CD4-positive, alpha-beta T cell treated with Interleukin-10 for 1 hour (primary cell): ENCODE data around the gene SLC4A8.
"Not testable (repeated sequence)": the region's sequence is repeated elsewhere in the genome, so short reads cannot be mapped to it uniquely, and the experiment has no call there.

Experiments used
- DNase-seq: peaks from one replicate; pipeline ENCODE4 v3.0.0-alpha.2; 2020

SLC4A8 gene

GRCh38 chr12:51482929-51483697 lies 58.5 kb downstream of the SLC4A8 start:
- peak; percentile 40 for DNase-seq

GRCh38 chr12:51484119-51484518 lies 59.5 kb downstream of the SLC4A8 start:
- DNase-seq: no peak

GRCh38 chr12:51488281-51488680 lies 63.6 kb downstream of the SLC4A8 start:
- no peak for DNase-seq

- DNase-seq: no peak
Measured at GRCh38 chr12:51493281-51493680, 68.7 kb downstream of the SLC4A8 start.

GRCh38 chr12:51496895-51497294 lies 72.3 kb downstream of the SLC4A8 start:
- no peak for DNase-seq

GRCh38 chr12:51504851-51505250 lies 80.2 kb downstream of the SLC4A8 start:
- no peak for DNase-seq

GRCh38 chr12:51505360-51506105 lies 80.9 kb downstream of the SLC4A8 start:
- no peak for DNase-seq

GRCh38 chr12:51507178-51507577 lies 82.5 kb downstream of the SLC4A8 start:
- no peak for DNase-seq

GRCh38 chr12:51508285-51508684 lies 83.7 kb downstream of the SLC4A8 start:
- no peak for DNase-seq

GRCh38 chr12:51511546-51512260 lies 87.1 kb downstream of the SLC4A8 start:
- no peak for DNase-seq

- DNase-seq: no peak
Measured at GRCh38 chr12:51512438-51512837, 87.8 kb downstream of the SLC4A8 start.

GRCh38 chr12:51515037-51515436 lies 90.4 kb downstream of the SLC4A8 start:
- not testable (repeated sequence) for DNase-seq

- DNase-seq: no peak
Measured at GRCh38 chr12:51517316-51517715, 92.7 kb downstream of the SLC4A8 start.

GRCh38 chr12:51517800-51518199 lies 93.2 kb downstream of the SLC4A8 start:
- no peak for DNase-seq

GRCh38 chr12:51519755-51520154 lies 95.1 kb downstream of the SLC4A8 start:
- DNase-seq: no peak

- DNase-seq: no peak
Measured at GRCh38 chr12:51520576-51521325, 96.1 kb downstream of the SLC4A8 start.

GRCh38 chr12:51521554-51522276 lies 97.1 kb downstream of the SLC4A8 start:
- DNase-seq: no peak

GRCh38 chr12:51522696-51523095 lies 98.1 kb downstream of the SLC4A8 start:
- DNase-seq: no peak

- no peak for DNase-seq
Measured at GRCh38 chr12:51524386-51524901, 99.8 kb downstream of the SLC4A8 start.

- no peak for DNase-seq
Measured at GRCh38 chr12:51525518-51525917, 100.9 kb downstream of the SLC4A8 start.

- DNase-seq: no peak
Measured at GRCh38 chr12:51527966-51528365, 103.3 kb downstream of the SLC4A8 start.
